Nephron progenitor cell (in vitro differentiated cells): ENCODE data around the gene ADTRP.

Experiments
- DNase-seq: peaks from one replicate; pipeline ENCODE4 v3.0.0; 2021
- H3K27ac Mint-ChIP-seq: 2 replicates; pipeline ENCODE4 v1.8.0; 2021; ENCODE audit warnings: mild to moderate bottlenecking, moderate library complexity, mixed read lengths
- H3K27me3 Mint-ChIP-seq: 2 replicates; pipeline ENCODE4 v1.8.0; 2021; ENCODE audit warnings: mild to moderate bottlenecking, low read depth, mixed read lengths; ENCODE audit not compliant: poor library complexity
- H3K36me3 Mint-ChIP-seq: 2 replicates; pipeline ENCODE4 v1.8.0; 2021; ENCODE audit warnings: low read depth, mixed read lengths
- H3K4me1 Mint-ChIP-seq: 2 replicates; pipeline ENCODE4 v1.8.0; 2021; ENCODE audit warnings: mixed read lengths
- H3K4me3 Mint-ChIP-seq: 2 replicates; pipeline ENCODE4 v1.8.0; 2021; ENCODE audit warnings: mild to moderate bottlenecking, moderate library complexity, mixed read lengths
- H3K9me3 Mint-ChIP-seq: 2 replicates; pipeline ENCODE4 v1.8.0; 2021; ENCODE audit warnings: mild to moderate bottlenecking, moderate library complexity, mixed read lengths
- CTCF ChIP-seq: fragments of 200-600 bp; sonication (generic); IDR thresholded peaks from 2 replicates; pipeline ENCODE4 v1.5.0; 2021; ENCODE audit warnings: antibody characterized with exemption

ADTRP gene

GRCh38 chr6:11793277-11793676 is 14.7 kb upstream of the ADTRP start:
- TF ChIP-seq CTCF, result no peak
- no peak for DNase-seq
- Mint-ChIP-seq H3K4me1 (peaks cover 21% of the 10 kb centered on the region), H3K36me3 (peaks cover 8% of the 10 kb centered on the region), H3K4me3 (no peak overlapping the region), H3K27me3 (no peaks in the 10 kb centered on the region), H3K27ac (peak overlapping the region; percentile 86), H3K9me3 (peaks cover 21% of the 10 kb centered on the region)

GRCh38 chr6:11791354-11792107 is 12.9 kb upstream of the ADTRP start:
- Mint-ChIP-seq H3K4me1 (peaks cover 13% of the 10 kb centered on the region), H3K36me3 (peaks cover 8% of the 10 kb centered on the region)
- no peak for TF ChIP-seq CTCF

GRCh38 chr6:11789744-11790143 is 11.1 kb upstream of the ADTRP start:
- Mint-ChIP-seq H3K4me1 (peaks cover 4% of the 10 kb centered on the region), H3K9me3 (peaks cover 16% of the 10 kb centered on the region), H3K36me3 (peaks cover 8% of the 10 kb centered on the region), H3K27ac (no peak overlapping the region), H3K27me3 (no peaks in the 10 kb centered on the region), H3K4me3 (no peak overlapping the region)
- DNase-seq, result no peak
- TF ChIP-seq CTCF, result no peak

More at GRCh38 chr6:11791354-11792107, 12.9 kb upstream of the ADTRP start:
- DNase-seq, result peak; percentile 15
- H3K4me3 Mint-ChIP-seq, result no peak overlapping the region
- no peaks in the 10 kb centered on the region for H3K27me3 Mint-ChIP-seq
- H3K27ac Mint-ChIP-seq, result no peak overlapping the region
- peaks cover 21% of the 10 kb centered on the region for H3K9me3 Mint-ChIP-seq

- H3K27me3 Mint-ChIP-seq, result no peaks in the 10 kb centered on the region
- peaks cover 13% of the 10 kb centered on the region for H3K9me3 Mint-ChIP-seq
- H3K36me3 Mint-ChIP-seq, result peaks cover 4% of the 10 kb centered on the region
- DNase-seq, result no peak
- no peak overlapping the region for H3K4me3 Mint-ChIP-seq
- no peak overlapping the region for H3K27ac Mint-ChIP-seq
- TF ChIP-seq CTCF, result no peak
- peaks cover 4% of the 10 kb centered on the region for H3K4me1 Mint-ChIP-seq
These were observed 9.4 kb upstream of the ADTRP start for GRCh38 chr6:11788043-11788442.

- Mint-ChIP-seq H3K4me3 (no peak overlapping the region), H3K27ac (no peak overlapping the region), H3K36me3 (no peaks in the 10 kb centered on the region), H3K4me1 (no peaks in the 10 kb centered on the region), H3K9me3 (peaks cover 11% of the 10 kb centered on the region), H3K27me3 (no peaks in the 10 kb centered on the region)
- TF ChIP-seq CTCF, result no peak
- DNase-seq, result no peak
These were observed 7.4 kb upstream of the ADTRP start for GRCh38 chr6:11785774-11786579.
